K562 (cell line): Measurements from ENCODE around the gene FAM187B. TPM values are rescaled to one million over a fixed set of nuclear protein-coding genes. Genes with fewer than 3 reads are reported as not detected.

Experiments
- polyA plus RNA-seq, 8 experiments: library from polyadenylated mRNA; depleted of rRNA in 4 of 8; stranded (reverse) in 5 of 8; unstranded in 3 of 8; fragments of >200 nt; fragmentation: Nextera tagmentation in 2 of 8; fragmentation: Illumina TruSeq in 1 of 8; extraction: Ambion mirVana in 2 of 8; extraction: Trizol in 1 of 8; gene quantifications; 2 replicates each; pipeline versions ENCODE4 v1.2.1 to v1.2.3, GENCODE V29; 2011 to 2014; ENCODE audit warnings: inconsistent platforms in 1 of 8, missing spikeins in 1 of 8
- total RNA-seq, 7 experiments: library from RNA; depleted of rRNA in 6 of 7; stranded (reverse); fragments of >200 nt in 6 of 7; fragmentation: Illumina TruSeq in 2 of 7; extraction: Trizol in 2 of 7; gene quantifications; 2 replicates each; pipeline versions ENCODE4 v1.2.1 to v1.2.3, GENCODE V29; 2011 to 2021; ENCODE audit warnings: low replicate concordance in 1 of 7
- TF ChIP-seq, protein P1 (sequence below), 2 experiments: fragments of 450-650 bp in 1 of 2; sonication (generic) in 1 of 2; formaldehyde crosslinking in 1 of 2; IDR thresholded peaks; 2 replicates each; pipeline versions ENCODE4 v1.7.1 to v1.9.0; 2016 to 2022; ENCODE audit warnings: inconsistent platforms in 1 of 2, mild to moderate bottlenecking in 1 of 2, missing genetic modification reagents in 1 of 2
- TF ChIP-seq, protein P2 (sequence below): fragments of 450-650 bp; IDR thresholded peaks from 2 replicates; pipeline ENCODE4 v1.6.1; 2018; ENCODE audit warnings: mild to moderate bottlenecking, low read depth; ENCODE audit not compliant: partially characterized antibody

Gene FAM187B
- total and polyA plus RNA-seq, 9 of the 15 experiments (the other 6 are each of a cell fraction or from before 2014, with no cell fraction given), result 0.04 to 0.09 TPM; not detected in 7

DNA sequence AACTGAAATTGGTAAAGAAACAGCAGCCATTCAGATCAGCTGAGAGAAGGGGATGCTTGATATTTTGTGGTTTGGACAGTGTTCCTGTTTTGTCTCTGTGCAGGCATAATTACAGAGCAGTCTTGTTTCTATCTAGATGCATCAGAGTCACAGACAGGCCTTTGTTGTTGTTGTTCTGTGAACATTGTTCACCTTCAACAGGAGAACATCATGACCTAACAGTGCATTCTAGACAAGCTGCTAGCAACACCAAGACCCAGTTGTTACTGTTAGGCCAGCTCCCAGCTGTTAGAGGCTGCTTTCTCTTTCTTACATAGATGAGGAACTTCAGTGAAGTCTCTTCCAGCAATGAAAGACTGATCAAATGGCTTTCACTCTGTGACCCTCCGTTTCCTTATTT lies 11.8 kb upstream of the FAM187B start (continued):
- TF ChIP-seq, protein P1, sequence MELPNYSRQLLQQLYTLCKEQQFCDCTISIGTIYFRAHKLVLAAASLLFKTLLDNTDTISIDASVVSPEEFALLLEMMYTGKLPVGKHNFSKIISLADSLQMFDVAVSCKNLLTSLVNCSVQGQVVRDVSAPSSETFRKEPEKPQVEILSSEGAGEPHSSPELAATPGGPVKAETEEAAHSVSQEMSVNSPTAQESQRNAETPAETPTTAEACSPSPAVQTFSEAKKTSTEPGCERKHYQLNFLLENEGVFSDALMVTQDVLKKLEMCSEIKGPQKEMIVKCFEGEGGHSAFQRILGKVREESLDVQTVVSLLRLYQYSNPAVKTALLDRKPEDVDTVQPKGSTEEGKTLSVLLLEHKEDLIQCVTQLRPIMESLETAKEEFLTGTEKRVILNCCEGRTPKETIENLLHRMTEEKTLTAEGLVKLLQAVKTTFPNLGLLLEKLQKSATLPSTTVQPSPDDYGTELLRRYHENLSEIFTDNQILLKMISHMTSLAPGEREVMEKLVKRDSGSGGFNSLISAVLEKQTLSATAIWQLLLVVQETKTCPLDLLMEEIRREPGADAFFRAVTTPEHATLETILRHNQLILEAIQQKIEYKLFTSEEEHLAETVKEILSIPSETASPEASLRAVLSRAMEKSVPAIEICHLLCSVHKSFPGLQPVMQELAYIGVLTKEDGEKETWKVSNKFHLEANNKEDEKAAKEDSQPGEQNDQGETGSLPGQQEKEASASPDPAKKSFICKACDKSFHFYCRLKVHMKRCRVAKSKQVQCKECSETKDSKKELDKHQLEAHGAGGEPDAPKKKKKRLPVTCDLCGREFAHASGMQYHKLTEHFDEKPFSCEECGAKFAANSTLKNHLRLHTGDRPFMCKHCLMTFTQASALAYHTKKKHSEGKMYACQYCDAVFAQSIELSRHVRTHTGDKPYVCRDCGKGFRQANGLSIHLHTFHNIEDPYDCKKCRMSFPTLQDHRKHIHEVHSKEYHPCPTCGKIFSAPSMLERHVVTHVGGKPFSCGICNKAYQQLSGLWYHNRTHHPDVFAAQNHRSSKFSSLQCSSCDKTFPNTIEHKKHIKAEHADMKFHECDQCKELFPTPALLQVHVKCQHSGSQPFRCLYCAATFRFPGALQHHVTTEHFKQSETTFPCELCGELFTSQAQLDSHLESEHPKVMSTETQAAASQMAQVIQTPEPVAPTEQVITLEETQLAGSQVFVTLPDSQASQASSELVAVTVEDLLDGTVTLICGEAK (IDR thresholded peaks at IDR 0.05), result no peak
- TF ChIP-seq, protein P1 (CRISPR knock-in tag; IDR thresholded peaks at IDR 0.05), result no peak
- TF ChIP-seq, protein P2, sequence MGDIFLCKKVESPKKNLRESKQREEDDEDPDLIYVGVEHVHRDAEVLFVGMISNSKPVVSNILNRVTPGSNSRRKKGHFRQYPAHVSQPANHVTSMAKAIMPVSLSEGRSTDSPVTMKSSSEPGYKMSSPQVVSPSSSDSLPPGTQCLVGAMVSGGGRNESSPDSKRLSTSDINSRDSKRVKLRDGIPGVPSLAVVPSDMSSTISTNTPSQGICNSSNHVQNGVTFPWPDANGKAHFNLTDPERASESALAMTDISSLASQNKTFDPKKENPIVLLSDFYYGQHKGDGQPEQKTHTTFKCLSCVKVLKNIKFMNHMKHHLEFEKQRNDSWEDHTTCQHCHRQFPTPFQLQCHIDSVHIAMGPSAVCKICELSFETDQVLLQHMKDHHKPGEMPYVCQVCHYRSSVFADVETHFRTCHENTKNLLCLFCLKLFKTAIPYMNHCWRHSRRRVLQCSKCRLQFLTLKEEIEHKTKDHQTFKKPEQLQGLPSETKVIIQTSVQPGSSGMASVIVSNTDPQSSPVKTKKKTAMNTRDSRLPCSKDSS, result no peak
